Loucy (cell line): Measurements from ENCODE around the gene STOM.

Source experiments
- H2AFZ ChIP-seq: fragments of 200-600 bp; sonication (generic); 2 replicates; pipeline ENCODE4 v1.6.0; 2016; ENCODE audit warnings: antibody characterized with exemption, mild to moderate bottlenecking, low read length, moderate library complexity
- H3F3A ChIP-seq: fragments of 200-600 bp; 2 replicates; pipeline ENCODE4 v1.6.0; 2016; ENCODE audit warnings: antibody characterized with exemption, low read depth, mild to moderate bottlenecking
- H3K27me3 ChIP-seq: fragments of 200-600 bp; sonication (generic); 2 replicates; pipeline ENCODE4 v1.6.1; 2014; ENCODE audit warnings: low read length, mild to moderate bottlenecking; ENCODE audit not compliant: insufficient read depth, poor library complexity, severe bottlenecking
- H3K36me3 ChIP-seq: fragments of 200-600 bp; sonication (generic); 2 replicates; pipeline ENCODE4 v1.6.1; 2016; ENCODE audit warnings: low read length; ENCODE audit not compliant: insufficient read depth
- H3K4me1 ChIP-seq: fragments of 200-600 bp; sonication (generic); 2 replicates; pipeline ENCODE4 v1.5.1; 2014; ENCODE audit warnings: low read length, mild to moderate bottlenecking; ENCODE audit not compliant: insufficient read depth, poor library complexity, severe bottlenecking
- H3K4me2 ChIP-seq: fragments of 200-600 bp; sonication (generic); 2 replicates; pipeline ENCODE4 v1.6.0; 2014; ENCODE audit warnings: antibody characterized with exemption, low read length, low read depth, mild to moderate bottlenecking; ENCODE audit not compliant: poor library complexity, severe bottlenecking
- H3K4me3 ChIP-seq: fragments of 200-600 bp; sonication (generic); 2 replicates; pipeline ENCODE4 v1.5.1; 2014; ENCODE audit warnings: low read length, mild to moderate bottlenecking, mixed read lengths; ENCODE audit not compliant: poor library complexity, severe bottlenecking
- H3K79me2 ChIP-seq: fragments of 200-600 bp; sonication (generic); 2 replicates; pipeline ENCODE4 v1.6.1; 2014; ENCODE audit warnings: low read length; ENCODE audit not compliant: insufficient read depth
- H3K9ac ChIP-seq: fragments of 200-600 bp; sonication (generic); 2 replicates; pipeline ENCODE4 v1.6.0; 2014; ENCODE audit warnings: mild to moderate bottlenecking, low read depth, low read length, moderate library complexity; ENCODE audit not compliant: poor library complexity, severe bottlenecking
- H3K9me2 ChIP-seq: fragments of 200-600 bp; sonication (generic); replicated peaks from 2 replicates; pipeline ENCODE4 v1.6.1; 2016; ENCODE audit warnings: low read depth, low read length, mixed read lengths
- H3K9me3 ChIP-seq: fragments of 200-600 bp; sonication (generic); 2 replicates; pipeline ENCODE4 v1.6.1; 2014; ENCODE audit warnings: mild to moderate bottlenecking, antibody characterized with exemption, low read length, low read depth; ENCODE audit not compliant: insufficient read depth
- H4K20me1 ChIP-seq: fragments of 200-600 bp; sonication (generic); 2 replicates; pipeline ENCODE4 v1.6.0; 2014; ENCODE audit warnings: antibody characterized with exemption, low read length, mild to moderate bottlenecking; ENCODE audit not compliant: insufficient read depth, poor library complexity, severe bottlenecking
- CTCF ChIP-seq: fragments of 200-600 bp; sonication (generic); conservative IDR thresholded peaks from 2 replicates; pipeline ENCODE4 v1.5.1; 2014; ENCODE audit warnings: mild to moderate bottlenecking, antibody characterized with exemption, low read length
- EZH2phosphoT487 ChIP-seq: fragments of 200-600 bp; IDR thresholded peaks from 2 replicates; pipeline ENCODE4 v1.6.1; 2018; ENCODE audit warnings: antibody characterized with exemption, mild to moderate bottlenecking, moderate library complexity, borderline replicate concordance

The STOM gene

GRCh38 chr9:121289772-121290370 lies 80.2 kb downstream of the STOM start:
- H3K27me3 ChIP-seq = no peaks in the 10 kb centered on the region
- no peaks in the 10 kb centered on the region for H3K9me3 ChIP-seq
- H3K9ac ChIP-seq = no peak overlapping the region
- H4K20me1 ChIP-seq = no peaks in the 10 kb centered on the region
- no peaks in the 10 kb centered on the region for H3K79me2 ChIP-seq
- no peak overlapping the region for H3K4me2 ChIP-seq
- no peak for TF ChIP-seq CTCF
- H3K36me3 ChIP-seq = no peaks in the 10 kb centered on the region
- no peak overlapping the region for H2AFZ ChIP-seq
- peaks cover 11% of the 10 kb centered on the region for H3K4me1 ChIP-seq
- H3K9me2 ChIP-seq = no peaks in the 10 kb centered on the region
- no peak overlapping the region for H3K4me3 ChIP-seq
- no peaks in the 10 kb centered on the region for H3F3A ChIP-seq

DNA sequence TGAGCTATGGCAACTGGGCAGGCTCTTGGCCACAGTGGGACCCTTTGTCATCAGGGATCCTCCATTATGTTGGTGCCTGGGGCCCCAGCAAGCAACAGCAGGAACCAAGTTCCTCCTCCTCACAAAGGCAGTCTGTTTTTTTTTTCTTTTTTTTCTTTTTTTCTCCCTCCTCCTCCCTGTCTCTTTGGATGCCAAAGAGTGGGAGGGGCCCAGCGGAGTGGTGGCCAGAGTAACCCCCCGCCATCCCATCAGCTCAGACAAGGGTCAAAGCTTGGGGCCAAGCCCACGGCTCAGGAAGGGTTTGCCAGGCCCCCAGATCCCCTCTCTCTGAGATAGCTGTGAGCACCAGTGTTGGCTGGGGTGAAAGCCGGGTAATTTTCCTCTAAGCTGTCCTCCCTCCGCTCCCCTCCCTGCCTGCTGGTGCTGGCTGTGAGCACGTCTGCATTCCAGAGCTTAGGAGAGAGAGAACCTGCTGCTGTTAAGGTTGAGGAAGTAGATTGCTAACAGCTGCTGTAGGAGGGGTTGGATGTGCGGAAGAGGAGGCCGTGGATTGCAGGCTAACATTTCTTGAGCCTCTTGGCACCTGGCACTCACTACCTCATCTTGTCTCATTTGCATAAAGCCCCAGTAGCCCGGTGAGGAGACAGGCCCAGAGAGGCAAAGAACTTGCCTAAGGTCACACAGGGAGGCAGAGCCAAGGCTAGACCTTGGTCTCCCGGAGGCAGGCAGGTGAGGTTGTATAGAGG lies 80.9 kb downstream of the STOM start:
- peaks cover 11% of the 10 kb centered on the region for H3K4me1 ChIP-seq
- H3K9me3 ChIP-seq = no peaks in the 10 kb centered on the region
- TF ChIP-seq EZH2phosphoT487 = no peak
- no peaks in the 10 kb centered on the region for H3F3A ChIP-seq
- H3K9ac ChIP-seq = no peak overlapping the region
- H3K36me3 ChIP-seq = no peaks in the 10 kb centered on the region
- H3K79me2 ChIP-seq = no peaks in the 10 kb centered on the region
- no peak overlapping the region for H2AFZ ChIP-seq
- H3K4me2 ChIP-seq = no peak overlapping the region
- H4K20me1 ChIP-seq = no peaks in the 10 kb centered on the region
- no peaks in the 10 kb centered on the region for H3K9me2 ChIP-seq
- H3K27me3 ChIP-seq = no peaks in the 10 kb centered on the region
- no peak overlapping the region for H3K4me3 ChIP-seq
